Glomerular visceral epithelial cell (primary cell): ENCODE data around the gene XXYLT1.
"Not testable (repeated sequence)": the region's sequence is repeated elsewhere in the genome, so short reads cannot be mapped to it uniquely, and the experiment has no call there.

ENCODE experiments used
- DNase-seq: peaks from one replicate; pipeline ENCODE4 v3.0.0-alpha.2; 2016; ENCODE audit errors: extremely low spot score

The XXYLT1 gene

GRCh38 chr3:195063581-195064193 is 207.3 kb downstream of the XXYLT1 start:
- no peak for DNase-seq

- DNase-seq = no peak
Observed at GRCh38 chr3:195062866-195063540, 208.0 kb downstream of the XXYLT1 start.

- no peak for DNase-seq
Observed at GRCh38 chr3:195061756-195062655, 209.0 kb downstream of the XXYLT1 start.

- no peak for DNase-seq
Observed at GRCh38 chr3:195060531-195061291, 210.2 kb downstream of the XXYLT1 start.

- DNase-seq = no peak
Observed at GRCh38 chr3:195060217-195060481, 210.8 kb downstream of the XXYLT1 start.

GRCh38 chr3:195059471-195060216 is 211.3 kb downstream of the XXYLT1 start:
- no peak for DNase-seq

- DNase-seq = no peak
Observed at GRCh38 chr3:195059006-195059350, 212.0 kb downstream of the XXYLT1 start.

GRCh38 chr3:195058336-195059005 is 212.5 kb downstream of the XXYLT1 start:
- DNase-seq = no peak

- DNase-seq = no peak
Observed at GRCh38 chr3:195057716-195058115, 213.2 kb downstream of the XXYLT1 start.

- no peak for DNase-seq
Observed at GRCh38 chr3:195056506-195056905, 214.5 kb downstream of the XXYLT1 start.

GRCh38 chr3:195054311-195054710 is 216.6 kb downstream of the XXYLT1 start:
- DNase-seq = no peak

- DNase-seq = no peak
Observed at GRCh38 chr3:195052939-195053338, 218.0 kb downstream of the XXYLT1 start.

GRCh38 chr3:195050296-195050695 is 220.7 kb downstream of the XXYLT1 start:
- not testable (repeated sequence) for DNase-seq

GRCh38 chr3:195048059-195048905 is 222.7 kb downstream of the XXYLT1 start:
- no peak for DNase-seq

GRCh38 chr3:195047536-195047935 is 223.4 kb downstream of the XXYLT1 start:
- DNase-seq = no peak

GRCh38 chr3:195046441-195046840 is 224.5 kb downstream of the XXYLT1 start:
- DNase-seq = no peak

GRCh38 chr3:195045481-195046210 is 225.3 kb downstream of the XXYLT1 start:
- DNase-seq = no peak

- DNase-seq = no peak
Observed at GRCh38 chr3:195044411-195044810, 226.5 kb downstream of the XXYLT1 start.

- DNase-seq = no peak
Observed at GRCh38 chr3:195043607-195044339, 227.2 kb downstream of the XXYLT1 start.
